Ovary (tissue), 3 donors: ENCODE results near the gene RYR2.

Source experiments
- POLR2A ChIP-seq: fragments of 450-650 bp; IDR thresholded peaks from one replicate; pipeline ENCODE4 v1.6.1; 2017; ENCODE audit warnings: antibody characterized with exemption, mild to moderate bottlenecking, moderate library complexity
- TF ChIP-seq, protein P1 (sequence below), 3 donors: fragments of 450-650 bp in 2 of 3; fragments of 200-600 bp in 1 of 3; IDR thresholded peaks; one replicate each; pipeline versions ENCODE4 v1.5.1 to v1.8.0; 2016 to 2022; ENCODE audit warnings: antibody characterized with exemption in 3 of 3, mild to moderate bottlenecking in 1 of 3
- donor health status: DM: no; HTN: no; CAD: no.

DNA sequence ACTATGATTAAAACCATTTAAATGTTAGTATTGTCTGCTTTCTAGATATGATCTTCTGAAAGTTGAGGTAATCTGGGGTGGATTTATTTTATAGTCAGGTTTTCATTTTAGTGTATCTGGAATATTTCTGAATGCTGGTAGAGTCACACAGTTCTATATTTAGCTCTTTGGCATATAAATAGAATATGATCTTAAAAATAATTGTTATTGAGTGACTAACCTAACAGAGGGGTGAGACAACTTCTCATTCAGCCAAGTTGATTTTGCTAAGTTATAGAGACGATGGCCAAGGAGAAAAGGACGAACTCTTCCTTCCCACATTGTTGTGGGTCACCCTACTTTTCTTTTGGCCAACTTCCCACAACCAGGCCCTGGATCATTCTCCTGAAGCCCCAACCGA lies 30.6 kb upstream of the RYR2 start:
- TF ChIP-seq, protein P1, sequence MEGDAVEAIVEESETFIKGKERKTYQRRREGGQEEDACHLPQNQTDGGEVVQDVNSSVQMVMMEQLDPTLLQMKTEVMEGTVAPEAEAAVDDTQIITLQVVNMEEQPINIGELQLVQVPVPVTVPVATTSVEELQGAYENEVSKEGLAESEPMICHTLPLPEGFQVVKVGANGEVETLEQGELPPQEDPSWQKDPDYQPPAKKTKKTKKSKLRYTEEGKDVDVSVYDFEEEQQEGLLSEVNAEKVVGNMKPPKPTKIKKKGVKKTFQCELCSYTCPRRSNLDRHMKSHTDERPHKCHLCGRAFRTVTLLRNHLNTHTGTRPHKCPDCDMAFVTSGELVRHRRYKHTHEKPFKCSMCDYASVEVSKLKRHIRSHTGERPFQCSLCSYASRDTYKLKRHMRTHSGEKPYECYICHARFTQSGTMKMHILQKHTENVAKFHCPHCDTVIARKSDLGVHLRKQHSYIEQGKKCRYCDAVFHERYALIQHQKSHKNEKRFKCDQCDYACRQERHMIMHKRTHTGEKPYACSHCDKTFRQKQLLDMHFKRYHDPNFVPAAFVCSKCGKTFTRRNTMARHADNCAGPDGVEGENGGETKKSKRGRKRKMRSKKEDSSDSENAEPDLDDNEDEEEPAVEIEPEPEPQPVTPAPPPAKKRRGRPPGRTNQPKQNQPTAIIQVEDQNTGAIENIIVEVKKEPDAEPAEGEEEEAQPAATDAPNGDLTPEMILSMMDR (IDR thresholded peaks at IDR 0.05): no peak
- no peak for TF ChIP-seq POLR2A
